H1 (cell line): ENCODE results near the gene FRS2. TPM values are rescaled to one million over a fixed set of nuclear protein-coding genes. Genes with fewer than 3 reads are reported as not detected.
"Not testable (repeated sequence)": the region's sequence is repeated elsewhere in the genome, so short reads cannot be mapped to it uniquely, and the experiment has no call there.

Experiments used
- CTCF ChIA-PET: fragments of 300-600 bp; sonication (Branson Sonifier 250); formaldehyde crosslinking; loops from one replicate; lab custom pipeline; 2021; ENCODE audit not compliant: partially characterized antibody; lab: Charles Lee
- POLR2A ChIA-PET: fragments of 300-600 bp; sonication (Branson Sonifier 250); formaldehyde crosslinking; loops from one replicate; lab custom pipeline; 2021; ENCODE audit warnings: inconsistent platforms; ENCODE audit not compliant: partially characterized antibody; lab: Charles Lee
- DNase-seq, 2 experiments: peaks; one replicate each; pipeline versions ENCODE4 v3.0.0 to v3.0.0-alpha.2; 2010 to 2022; ENCODE audit warnings: low spot score in 2 of 2, low read depth in 1 of 2, mixed read lengths in 1 of 2
- FAIRE-seq: peaks from 2 replicates; lab custom pipeline; 2011; peaks lifted over from hg19 to GRCh38; lab: Jason Lieb, UNC
- H2AFZ ChIP-seq: 2 replicates; pipeline ENCODE4 v1.8.1; 2012; ENCODE audit warnings: low read length, inconsistent platforms
- H2AK5ac ChIP-seq: 2 replicates; pipeline ENCODE4 v1.6.1; 2013; ENCODE audit warnings: low read depth, low read length
- H2BK120ac ChIP-seq: replicated peaks from 2 replicates; pipeline ENCODE3; 2013; ENCODE audit warnings: low read depth, low read length, inconsistent platforms
- H2BK12ac ChIP-seq: 2 replicates; pipeline ENCODE4 v1.6.1; 2013; ENCODE audit warnings: low read depth, low read length
- H2BK15ac ChIP-seq: 2 replicates; pipeline ENCODE4 v1.6.1; 2013; ENCODE audit warnings: low read length
- H2BK20ac ChIP-seq: 2 replicates; pipeline ENCODE4 v1.6.1; 2013; ENCODE audit warnings: low read length
- H2BK5ac ChIP-seq: 2 replicates; pipeline ENCODE4 v1.6.1; 2013; ENCODE audit warnings: low read depth, low read length
- H3K14ac ChIP-seq: 2 replicates; pipeline ENCODE4 v1.6.1; 2013; ENCODE audit warnings: inconsistent platforms; ENCODE audit not compliant: insufficient read length
- H3K18ac ChIP-seq: 2 replicates; pipeline ENCODE4 v1.6.1; 2013; ENCODE audit warnings: low read length; ENCODE audit errors: extremely low read depth
- H3K23ac ChIP-seq: 2 replicates; pipeline ENCODE4 v1.6.1; 2013; ENCODE audit warnings: inconsistent platforms; ENCODE audit not compliant: insufficient read length
- H3K23me2 ChIP-seq: 2 replicates; pipeline ENCODE4 v1.6.1; 2013; ENCODE audit warnings: low read depth, low read length
- H3K27ac ChIP-seq: 2 replicates; pipeline ENCODE4 v1.6.1; 2011; ENCODE audit warnings: low read depth, low read length, inconsistent platforms
- H3K27me3 ChIP-seq, 4 experiments: replicated peaks in 1 of 4; 1 replicate in 1 of 4; 2 replicates in 3 of 4; pipeline versions ENCODE4 v1.6.1 to v1.8.1; 2011 to 2013; ENCODE audit warnings: low read length in 3 of 4, mild to moderate bottlenecking in 3 of 4, inconsistent platforms in 2 of 4, mixed read lengths in 2 of 4, moderate library complexity in 1 of 4; ENCODE audit not compliant: control insufficient read depth in 3 of 4, insufficient read depth in 3 of 4; ENCODE audit errors: extremely low read depth in 1 of 4
- H3K36me3 ChIP-seq, 4 experiments: 2 replicates each; pipeline versions ENCODE4 v1.6.1 to v1.8.1; 2011 to 2013; ENCODE audit warnings: mild to moderate bottlenecking in 4 of 4, low read length in 3 of 4, moderate library complexity in 2 of 4, control low read depth in 1 of 4, inconsistent platforms in 1 of 4; ENCODE audit not compliant: insufficient read depth in 4 of 4, control insufficient read depth in 2 of 4
- H3K4ac ChIP-seq: replicated peaks from 2 replicates; pipeline ENCODE3; 2013; ENCODE audit warnings: low read length, low read depth, mixed read lengths, inconsistent platforms; ENCODE audit not compliant: insufficient read length
- H3K4me1 ChIP-seq, 4 experiments: replicated peaks in 1 of 4; 1 replicate in 1 of 4; 2 replicates in 3 of 4; pipeline versions ENCODE4 v1.6.1 to v1.8.1; 2011 to 2013; ENCODE audit warnings: low read length in 3 of 4, inconsistent platforms in 2 of 4, mixed read lengths in 1 of 4; ENCODE audit not compliant: insufficient read depth in 4 of 4, control insufficient read depth in 3 of 4
- H3K4me2 ChIP-seq, 2 experiments: 2 replicates each; pipeline versions ENCODE4 v1.6.1 to v1.8.1; 2011 to 2013; ENCODE audit warnings: low read depth in 2 of 2, low read length in 2 of 2, control low read depth in 1 of 2, inconsistent platforms in 1 of 2, mild to moderate bottlenecking in 1 of 2; ENCODE audit not compliant: insufficient read depth in 1 of 2
- H3K4me3 ChIP-seq, 4 experiments: fragments of 200-600, 300-600 bp in 1 of 4; sonication (generic), shearing (Covaris generic), sonication (Bioruptor Twin) in 1 of 4; 2 replicates each; pipeline versions ENCODE4 v1.5.1 to v1.8.1; 2011 to 2016; ENCODE audit warnings: low read length in 4 of 4, low read depth in 3 of 4, control low read depth in 2 of 4, inconsistent platforms in 2 of 4, mild to moderate bottlenecking in 2 of 4, mixed read lengths in 1 of 4, moderate library complexity in 1 of 4; ENCODE audit not compliant: insufficient read depth in 2 of 4; ENCODE audit errors: extremely low read depth in 1 of 4
- H3K56ac ChIP-seq: replicated peaks from 2 replicates; pipeline ENCODE3; 2013; ENCODE audit warnings: low read depth, mild to moderate bottlenecking, mixed read lengths, low read length, inconsistent platforms; ENCODE audit not compliant: insufficient read length
- H3K79me1 ChIP-seq: 2 replicates; pipeline ENCODE4 v1.6.1; 2013; ENCODE audit warnings: low read depth, low read length, control low read depth
- H3K79me2 ChIP-seq, 2 experiments: 2 replicates each; pipeline versions ENCODE4 v1.6.1 to v1.8.1; 2012 to 2013; ENCODE audit warnings: low read length in 2 of 2, mild to moderate bottlenecking in 2 of 2, inconsistent platforms in 1 of 2; ENCODE audit not compliant: insufficient read depth in 2 of 2, control insufficient read depth in 1 of 2
- H3K9ac ChIP-seq, 4 experiments: replicated peaks in 1 of 4; 1 replicate in 1 of 4; 2 replicates in 3 of 4; pipeline versions ENCODE4 v1.6.1 to v1.8.1; 2011 to 2013; ENCODE audit warnings: low read depth in 3 of 4, low read length in 3 of 4, control low read depth in 2 of 4, mild to moderate bottlenecking in 2 of 4, moderate library complexity in 2 of 4, inconsistent platforms in 1 of 4; ENCODE audit errors: extremely low read depth in 1 of 4
- H3K9me3 ChIP-seq, 2 experiments: 2 replicates each; pipeline versions ENCODE4 v1.6.1 to v1.8.1; 2012 to 2013; ENCODE audit warnings: mild to moderate bottlenecking in 2 of 2, moderate library complexity in 2 of 2, control low read depth in 1 of 2, inconsistent platforms in 1 of 2, low read depth in 1 of 2, low read length in 1 of 2, mixed read lengths in 1 of 2; ENCODE audit not compliant: insufficient read depth in 2 of 2
- H4K20me1 ChIP-seq, 2 experiments: replicated peaks in 1 of 2; 2 replicates each; pipeline versions ENCODE3 to v1.8.1; 2011 to 2013; ENCODE audit warnings: inconsistent platforms in 2 of 2, low read length in 2 of 2, mild to moderate bottlenecking in 1 of 2; ENCODE audit not compliant: insufficient read depth in 2 of 2, control insufficient read depth in 1 of 2
- H4K5ac ChIP-seq: 2 replicates; pipeline ENCODE4 v1.6.1; 2013; ENCODE audit warnings: low read length, low read depth, mixed read lengths, inconsistent platforms; ENCODE audit not compliant: insufficient read length
- H4K8ac ChIP-seq: 2 replicates; pipeline ENCODE4 v1.8.0; 2013; ENCODE audit warnings: mild to moderate bottlenecking, moderate library complexity, low read length, inconsistent platforms; ENCODE audit not compliant: insufficient read depth; ENCODE audit errors: extremely low read depth
- H4K91ac ChIP-seq: replicated peaks from 2 replicates; pipeline ENCODE3; 2013; ENCODE audit warnings: low read length, mixed read lengths, inconsistent platforms; ENCODE audit not compliant: insufficient read length
- CEBPB ChIP-seq: IDR thresholded peaks from 2 replicates; pipeline ENCODE4 v1.6.1; 2012; ENCODE audit warnings: low read depth, low read length
- GTF2F1 ChIP-seq: IDR thresholded peaks from 2 replicates; pipeline ENCODE4 v1.6.1; 2012; ENCODE audit warnings: low read depth, low read length, improper control_type of control experiment, borderline replicate concordance
- SIRT6 ChIP-seq: IDR thresholded peaks from one replicate; pipeline ENCODE4 v1.7.1; 2012; ENCODE audit warnings: low read length, inconsistent platforms
- TAF1 ChIP-seq: IDR thresholded peaks from 2 replicates; pipeline ENCODE4 v1.6.1; 2011; ENCODE audit warnings: mild to moderate bottlenecking, low read depth, low read length
- YY1 ChIP-seq: IDR thresholded peaks from 2 replicates; pipeline ENCODE4 v1.6.1; 2011; ENCODE audit warnings: low read depth, mild to moderate bottlenecking, low read length
- WGBS, 2 experiments: shearing (Covaris generic) in 1 of 2; methylation state at CpG; one replicate each; pipeline versions ENCODE4 v1.1.6 to v1.1.7; 2013 to 2015; ENCODE audit warnings: low lambda C conversion rate in 2 of 2, mixed read lengths in 2 of 2, inconsistent platforms in 1 of 2, low coverage in 1 of 2, missing lambda C conversion rate in 1 of 2; ENCODE audit not compliant: insufficient replicate concordance in 2 of 2, insufficient coverage in 1 of 2, insufficient read length in 1 of 2; ENCODE audit errors: extremely low coverage in 1 of 2, missing lambda C conversion rate in 1 of 2; 5-methylcytosine and 5-hydroxymethylcytosine counted together
- polyA plus RNA-seq, 7 experiments: library from polyadenylated mRNA; depleted of rRNA in 3 of 7; stranded (reverse) in 5 of 7; unstranded in 2 of 7; fragments of >200 nt in 5 of 7; fragments of 200-250 nt in 2 of 7; gene quantifications; 1 replicate in 5 of 7; 2 replicates in 1 of 7; 4 replicates in 1 of 7; pipeline versions ENCODE4 v1.2.1 to v1.2.3, GENCODE V29; 2011 to 2013; ENCODE audit warnings: missing spikeins in 2 of 7, mixed read lengths in 2 of 7
- total RNA-seq: library from RNA; stranded (reverse); fragmentation: NEBNext Ultra II Directional; extraction: Animal tissue kit (Norgen Biotek cat#: 25700); gene quantifications from 2 replicates; pipeline ENCODE4 v1.2.1, GENCODE V29; 2021
- TF ChIP-seq, protein P1 (sequence below): IDR thresholded peaks from 2 replicates; pipeline ENCODE4 v1.6.1; 2011; ENCODE audit warnings: low read length, improper control_type of control experiment

The FRS2 gene
- total and polyA plus RNA-seq, 2 of the 8 experiments (the other 6 are each of a cell fraction or from before 2014, with no cell fraction given): 10.3 to 35.8 TPM

DNA sequence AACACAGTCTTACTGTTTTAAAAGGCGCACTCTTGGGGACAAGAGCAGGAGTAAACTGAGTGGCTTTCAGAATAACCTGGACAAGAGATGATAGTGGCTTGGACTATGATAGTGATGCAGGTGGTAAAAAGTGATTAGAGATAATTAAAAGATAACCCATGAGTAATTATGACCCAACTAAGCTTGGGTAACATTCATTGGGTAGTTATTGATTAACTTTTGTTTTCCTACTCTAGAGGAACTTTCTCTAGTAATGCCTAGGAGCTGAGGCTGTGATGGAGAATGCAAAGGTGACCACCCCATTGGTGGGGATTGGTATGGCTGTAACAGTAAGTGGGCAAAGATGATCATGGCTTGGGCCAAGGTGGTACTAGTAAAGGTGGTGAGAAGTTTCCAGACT lies 22.3 kb upstream of the FRS2 start (continued):
- TF ChIP-seq, protein P1, sequence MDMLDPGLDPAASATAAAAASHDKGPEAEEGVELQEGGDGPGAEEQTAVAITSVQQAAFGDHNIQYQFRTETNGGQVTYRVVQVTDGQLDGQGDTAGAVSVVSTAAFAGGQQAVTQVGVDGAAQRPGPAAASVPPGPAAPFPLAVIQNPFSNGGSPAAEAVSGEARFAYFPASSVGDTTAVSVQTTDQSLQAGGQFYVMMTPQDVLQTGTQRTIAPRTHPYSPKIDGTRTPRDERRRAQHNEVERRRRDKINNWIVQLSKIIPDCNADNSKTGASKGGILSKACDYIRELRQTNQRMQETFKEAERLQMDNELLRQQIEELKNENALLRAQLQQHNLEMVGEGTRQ: no peak
- no peak for TF ChIP-seq YY1
- TF ChIP-seq CEBPB: no peak
- TF ChIP-seq SIRT6: no peak
- TF ChIP-seq GTF2F1: no peak
- no peak for TF ChIP-seq TAF1

DNA sequence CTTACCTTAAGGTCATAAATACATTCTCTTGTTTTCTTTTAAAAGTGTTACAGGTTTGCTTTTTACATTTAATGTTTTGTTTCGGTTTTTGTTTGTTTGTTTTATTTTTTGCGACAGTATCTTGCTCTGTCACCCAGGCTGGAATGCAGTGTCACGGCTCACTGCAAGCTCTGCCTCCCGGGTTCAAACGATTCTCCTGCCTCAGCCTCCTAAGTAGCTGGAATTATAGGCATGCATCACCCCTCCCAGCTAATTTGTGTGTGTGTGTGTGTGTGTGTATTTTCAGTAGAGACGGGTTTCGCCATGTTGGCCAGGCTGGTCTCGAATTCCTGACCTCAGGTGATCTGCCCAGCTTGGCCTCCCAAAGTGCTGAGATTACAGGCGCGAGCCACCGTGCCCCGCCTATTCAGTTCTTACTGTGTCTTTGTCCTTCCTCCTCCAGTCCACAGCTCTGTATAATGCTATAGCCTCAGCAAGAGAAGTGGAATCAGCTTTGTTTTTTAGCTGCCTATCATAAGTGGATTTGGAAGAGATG lies 17.5 kb upstream of the FRS2 start:
- POLR2A ChIA-PET, H3K27me3 ChIP-seq, H2AK5ac ChIP-seq, H4K91ac ChIP-seq, H4K20me1 ChIP-seq, H3K9ac ChIP-seq, H3K23me2 ChIP-seq, H4K8ac ChIP-seq, H2BK12ac ChIP-seq, H3K79me2 ChIP-seq, FAIRE-seq, H2BK15ac ChIP-seq, H3K4me1 ChIP-seq, H3K56ac ChIP-seq, H3K14ac ChIP-seq, H3K27ac ChIP-seq, DNase-seq, H3K23ac ChIP-seq, H3K4ac ChIP-seq, H3K79me1 ChIP-seq, H2BK20ac ChIP-seq, H3K4me2 ChIP-seq, H3K36me3 ChIP-seq, H3K9me3 ChIP-seq, H2BK120ac ChIP-seq, H3K4me3 ChIP-seq, H2BK5ac ChIP-seq, H2AFZ ChIP-seq, H3K18ac ChIP-seq, H4K5ac ChIP-seq: not testable (repeated sequence)
- WGBS, 2 experiments: 87% methylated on average over 12 of the region's 12 CpGs; no CpG with 5 or more reads in 1 of the 2 experiments
- CTCF ChIA-PET: interaction anchor here (1.3 kb wide), 1 partner anchor 62 kb away, joined by 3 read pairs; no protein-coding TSS in a partner anchor
